ENCODE measurements around the gene PINLYP.

DNA sequence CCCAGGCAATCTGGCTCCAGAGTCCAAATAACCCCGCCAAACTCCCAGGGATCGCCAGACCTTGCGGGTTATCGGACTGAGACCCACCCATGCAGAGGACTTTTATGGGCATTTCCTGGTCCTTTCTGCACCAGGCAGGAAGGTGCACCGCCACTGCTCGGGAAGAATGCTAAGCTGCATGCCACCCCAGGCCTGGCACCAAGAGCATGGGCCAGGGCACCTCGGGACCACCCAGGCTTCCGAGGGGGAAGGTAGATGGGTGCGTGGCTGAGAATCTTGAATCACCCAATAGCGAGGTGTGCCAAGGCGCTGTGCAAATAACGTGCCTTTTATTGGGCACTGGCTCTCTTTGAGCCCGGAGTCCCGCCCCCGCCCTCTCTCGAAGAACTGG, 43.0 kb upstream of the PINLYP start:
- TF ChIP-seq, protein P1, sequence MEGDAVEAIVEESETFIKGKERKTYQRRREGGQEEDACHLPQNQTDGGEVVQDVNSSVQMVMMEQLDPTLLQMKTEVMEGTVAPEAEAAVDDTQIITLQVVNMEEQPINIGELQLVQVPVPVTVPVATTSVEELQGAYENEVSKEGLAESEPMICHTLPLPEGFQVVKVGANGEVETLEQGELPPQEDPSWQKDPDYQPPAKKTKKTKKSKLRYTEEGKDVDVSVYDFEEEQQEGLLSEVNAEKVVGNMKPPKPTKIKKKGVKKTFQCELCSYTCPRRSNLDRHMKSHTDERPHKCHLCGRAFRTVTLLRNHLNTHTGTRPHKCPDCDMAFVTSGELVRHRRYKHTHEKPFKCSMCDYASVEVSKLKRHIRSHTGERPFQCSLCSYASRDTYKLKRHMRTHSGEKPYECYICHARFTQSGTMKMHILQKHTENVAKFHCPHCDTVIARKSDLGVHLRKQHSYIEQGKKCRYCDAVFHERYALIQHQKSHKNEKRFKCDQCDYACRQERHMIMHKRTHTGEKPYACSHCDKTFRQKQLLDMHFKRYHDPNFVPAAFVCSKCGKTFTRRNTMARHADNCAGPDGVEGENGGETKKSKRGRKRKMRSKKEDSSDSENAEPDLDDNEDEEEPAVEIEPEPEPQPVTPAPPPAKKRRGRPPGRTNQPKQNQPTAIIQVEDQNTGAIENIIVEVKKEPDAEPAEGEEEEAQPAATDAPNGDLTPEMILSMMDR (conservative IDR thresholded peaks at IDR 0.05; ENCODE audit: low read length), result no peak
- no peak for TF ChIP-seq EZH2phosphoT487 (IDR thresholded peaks at IDR 0.05; ENCODE audit: borderline replicate concordance)
